ENCODE results near the gene FDXR.
"Not testable (repeated sequence)": the region's sequence is repeated elsewhere in the genome, so short reads cannot be mapped to it uniquely, and the experiment has no call there.

Gene FDXR, protein sequence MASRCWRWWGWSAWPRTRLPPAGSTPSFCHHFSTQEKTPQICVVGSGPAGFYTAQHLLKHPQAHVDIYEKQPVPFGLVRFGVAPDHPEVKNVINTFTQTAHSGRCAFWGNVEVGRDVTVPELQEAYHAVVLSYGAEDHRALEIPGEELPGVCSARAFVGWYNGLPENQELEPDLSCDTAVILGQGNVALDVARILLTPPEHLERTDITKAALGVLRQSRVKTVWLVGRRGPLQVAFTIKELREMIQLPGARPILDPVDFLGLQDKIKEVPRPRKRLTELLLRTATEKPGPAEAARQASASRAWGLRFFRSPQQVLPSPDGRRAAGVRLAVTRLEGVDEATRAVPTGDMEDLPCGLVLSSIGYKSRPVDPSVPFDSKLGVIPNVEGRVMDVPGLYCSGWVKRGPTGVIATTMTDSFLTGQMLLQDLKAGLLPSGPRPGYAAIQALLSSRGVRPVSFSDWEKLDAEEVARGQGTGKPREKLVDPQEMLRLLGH

DNA sequence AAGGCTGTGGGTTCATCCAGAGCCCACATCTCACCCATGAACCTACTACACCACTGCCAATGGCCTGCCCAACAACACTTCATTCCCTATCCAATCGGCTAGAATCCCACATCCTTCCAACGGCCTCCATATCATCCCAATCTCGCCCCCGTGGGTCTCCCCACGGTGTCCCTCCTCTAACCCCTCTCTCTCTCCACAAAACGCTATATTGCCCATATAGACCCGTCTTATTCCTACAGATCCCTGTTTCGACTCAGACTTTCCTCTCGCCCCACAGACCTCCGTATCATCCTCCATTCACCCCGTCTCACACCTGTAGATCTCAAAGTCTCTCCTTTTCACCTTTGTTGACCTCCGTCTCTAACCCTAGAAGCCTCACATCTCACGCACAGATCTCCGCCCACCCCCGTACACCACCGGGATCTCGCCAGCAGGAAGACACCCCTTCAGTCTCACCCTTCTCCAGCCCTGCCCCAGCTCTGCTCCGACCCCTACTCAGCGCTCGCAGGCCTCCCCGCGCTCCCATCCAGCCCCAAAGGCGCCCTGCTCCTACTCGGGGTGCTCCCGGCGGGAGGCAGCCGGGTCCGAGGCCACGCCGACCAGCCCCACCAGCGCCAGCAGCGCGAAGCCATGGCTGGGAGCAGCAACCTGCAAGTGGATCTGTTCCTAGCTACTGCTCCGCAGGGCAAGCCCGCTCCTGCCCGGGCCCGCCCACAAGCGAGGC lies at the start of gene FDXR:
TSS of gene FDXR (minus strand) at position 682 of the 724 bp plus-strand sequence. CDS start at position 632, 50 bp downstream.
- DNase-seq: no peak

DNA sequence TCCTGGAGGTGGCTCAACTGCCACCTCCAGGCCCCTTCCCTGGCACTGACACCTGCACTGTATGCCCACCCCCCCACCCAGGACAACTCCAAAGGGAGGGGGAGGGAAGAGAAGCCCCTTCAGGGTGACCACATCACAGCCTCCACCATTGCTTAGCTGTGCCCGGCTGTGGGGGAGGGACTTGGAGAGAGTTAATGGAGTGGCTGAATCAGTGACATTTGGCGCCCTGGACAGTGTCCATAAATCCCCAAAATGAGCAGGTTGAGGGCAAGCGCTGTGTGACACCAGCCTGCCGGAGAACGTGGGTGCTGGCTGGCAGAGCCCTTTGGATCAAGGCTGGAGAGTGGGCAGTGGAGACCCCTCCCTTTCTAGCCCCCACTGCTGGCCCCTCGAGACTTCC lies 49.4 kb upstream of the FDXR start:
- DNase-seq: no peak

DNA sequence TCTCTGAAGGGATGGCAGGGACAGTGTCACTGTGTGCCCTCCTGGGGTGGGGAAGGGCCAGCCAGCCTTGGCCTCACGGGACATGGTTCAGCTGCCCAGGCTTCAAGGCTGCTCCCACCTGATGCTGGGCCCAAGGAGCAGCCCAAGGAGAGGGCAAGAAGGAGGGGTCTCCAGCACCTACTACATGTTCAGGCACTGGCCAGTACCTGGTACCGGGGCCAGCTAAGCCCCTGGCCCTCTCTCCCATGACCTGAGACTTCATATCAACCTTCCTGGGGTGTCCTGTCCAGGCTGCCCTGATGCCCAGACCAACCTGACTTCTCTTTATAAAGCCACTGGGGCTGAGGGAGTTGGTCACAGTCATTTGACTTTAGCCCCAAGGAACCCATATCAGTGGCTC lies 49.0 kb upstream of the FDXR start:
- DNase-seq: no peak

DNA sequence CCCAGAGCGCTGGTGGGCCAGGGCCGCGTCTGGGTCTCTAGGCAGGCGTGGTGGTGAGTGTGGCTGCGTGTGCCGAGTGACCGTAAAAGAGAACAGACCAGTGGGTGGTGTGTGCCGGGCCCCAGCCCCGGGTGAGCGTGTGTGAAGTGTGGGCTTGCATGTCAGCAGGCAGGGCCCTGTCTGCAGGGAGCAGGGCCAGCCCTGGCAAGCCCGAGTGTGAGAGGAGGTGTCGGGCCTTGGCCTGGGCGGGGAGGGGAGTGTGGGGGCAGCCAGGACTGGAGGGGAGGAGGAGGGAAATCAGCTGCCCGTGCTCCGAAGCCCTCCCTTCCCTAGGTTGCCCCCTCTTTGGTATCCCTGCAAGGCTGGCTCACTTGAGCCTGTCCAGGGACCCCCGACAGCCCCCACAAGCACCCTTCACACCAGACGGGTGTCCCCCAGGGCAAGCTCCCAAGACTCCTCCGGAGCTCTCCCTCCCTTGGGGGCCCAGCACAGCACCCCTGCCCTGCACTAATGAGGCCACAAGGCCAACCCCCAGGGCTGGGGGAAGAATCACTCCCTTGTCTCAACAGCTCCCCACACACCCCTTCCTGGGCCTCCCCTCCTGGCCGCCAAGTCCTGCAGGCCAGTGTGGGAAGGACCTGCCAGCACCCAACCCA lies 48.4 kb upstream of the FDXR start:
- DNase-seq: no peak

DNA sequence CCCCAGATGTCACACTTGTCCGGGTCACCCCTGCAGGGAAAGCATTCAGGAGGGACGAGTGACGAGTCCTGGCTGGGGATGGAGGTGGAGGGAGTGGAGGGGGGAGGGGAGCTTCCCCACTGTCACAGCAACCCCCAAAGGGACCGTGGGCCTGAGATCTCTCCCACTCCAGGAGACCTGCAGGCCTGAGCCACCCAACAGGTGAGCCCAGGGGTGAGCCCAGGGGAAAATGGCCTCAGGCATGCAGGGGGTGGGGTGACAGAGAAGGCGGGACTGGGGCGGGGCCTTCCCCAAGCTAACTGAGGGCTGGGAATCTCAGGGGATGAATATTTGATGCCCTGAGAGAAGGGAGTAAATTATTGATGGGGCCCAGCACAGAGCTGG lies 47.8 kb upstream of the FDXR start:
- no peak for DNase-seq

DNA sequence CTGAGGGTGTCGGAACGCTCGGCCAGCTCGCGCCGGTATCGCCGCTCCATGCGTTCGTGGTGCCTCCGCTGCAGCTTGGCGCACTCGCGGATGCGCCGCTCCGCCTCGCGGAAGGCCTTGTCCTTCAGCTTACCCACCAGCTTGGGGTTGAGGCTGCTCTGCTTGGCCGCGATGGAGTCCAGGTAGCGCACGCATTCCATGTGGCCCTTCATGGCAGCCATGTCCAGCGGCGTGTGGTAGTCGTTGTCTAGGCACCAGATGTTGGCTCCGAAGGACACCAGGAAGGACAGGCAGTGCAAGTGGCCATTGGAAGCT lies 47.5 kb upstream of the FDXR start:
- no peak for DNase-seq

DNA sequence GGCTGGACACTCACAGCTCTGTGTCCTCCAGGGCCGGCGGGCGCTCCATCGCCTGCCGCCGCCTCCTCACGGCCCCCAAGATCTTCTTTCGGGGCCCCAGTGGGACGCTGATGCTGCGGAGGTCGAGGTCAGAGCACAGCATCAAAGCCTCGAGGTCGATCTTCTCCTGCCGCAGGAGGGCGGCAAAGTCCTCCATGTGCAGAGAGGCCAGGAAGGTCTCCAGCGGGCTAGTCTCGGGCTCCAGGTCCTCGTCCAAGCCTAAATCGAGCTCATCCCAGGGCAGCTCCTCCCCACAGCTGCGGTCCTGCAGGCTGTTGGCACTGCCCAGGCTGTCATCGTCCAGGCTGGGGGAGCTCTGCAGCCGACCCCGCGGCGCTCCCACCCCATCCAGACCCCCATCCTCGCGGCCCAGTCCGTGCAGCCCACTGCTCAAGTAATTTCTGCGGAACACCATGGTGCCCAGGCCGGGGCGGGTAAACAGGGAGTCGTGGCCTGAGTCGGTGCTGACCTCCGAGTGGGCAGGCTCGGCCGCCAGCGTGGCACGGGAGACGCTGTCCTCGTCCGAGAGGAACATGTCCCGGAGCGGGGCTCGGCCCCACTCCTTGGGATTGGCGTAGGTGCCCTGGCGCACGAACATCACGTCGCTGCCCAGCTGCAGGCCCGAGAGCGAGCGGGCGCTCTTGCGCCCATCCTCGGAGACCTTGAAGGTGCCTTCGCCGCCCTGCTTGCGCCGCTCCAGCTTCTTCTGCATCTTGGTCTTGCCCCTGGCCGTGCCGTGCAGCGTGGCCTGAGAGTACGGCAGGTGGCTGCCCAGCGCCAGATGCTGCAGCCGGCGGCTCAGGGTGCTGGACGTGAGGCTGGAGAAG lies 46.9 kb upstream of the FDXR start:
- no peak for DNase-seq

DNA sequence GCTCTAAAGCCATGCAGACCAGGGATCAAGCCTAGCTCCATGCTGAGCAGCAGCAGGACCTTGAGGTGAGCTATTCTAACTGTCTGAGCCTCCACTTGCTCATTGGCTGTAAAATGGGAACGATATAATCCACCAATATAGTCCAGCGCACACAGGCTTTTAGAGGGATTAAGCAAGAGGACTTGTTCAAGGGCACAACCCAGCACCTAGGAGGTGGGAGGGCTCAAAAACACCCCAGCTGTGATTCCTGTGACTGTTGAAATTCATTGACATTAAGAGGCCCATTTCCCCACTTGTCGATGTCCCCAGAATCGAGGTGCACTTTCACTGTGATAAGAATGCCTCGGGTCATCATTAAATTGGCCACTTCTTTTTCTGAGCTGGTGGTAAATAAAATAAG lies 46.1 kb upstream of the FDXR start:
- no peak for DNase-seq

DNA sequence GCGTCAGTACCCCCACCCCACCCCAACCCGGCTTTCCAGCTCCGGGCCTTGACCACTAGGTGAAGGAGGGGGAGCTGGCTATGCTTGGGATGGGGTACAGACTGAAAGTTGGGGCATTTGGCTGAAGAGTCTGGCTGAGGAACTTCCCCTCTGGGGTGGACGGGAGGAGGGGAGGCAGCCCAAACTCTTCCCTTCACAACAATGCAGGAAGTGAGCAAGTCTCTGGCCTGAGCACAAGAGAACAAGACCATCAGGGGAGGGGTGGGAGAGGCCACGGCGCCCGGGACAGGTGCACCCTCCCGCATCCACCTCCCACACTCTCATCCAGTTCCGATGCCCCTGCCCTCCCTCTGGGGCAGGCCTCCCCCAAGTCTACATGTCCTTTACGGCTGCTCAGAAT lies 44.6 kb upstream of the FDXR start:
- DNase-seq: no peak

DNA sequence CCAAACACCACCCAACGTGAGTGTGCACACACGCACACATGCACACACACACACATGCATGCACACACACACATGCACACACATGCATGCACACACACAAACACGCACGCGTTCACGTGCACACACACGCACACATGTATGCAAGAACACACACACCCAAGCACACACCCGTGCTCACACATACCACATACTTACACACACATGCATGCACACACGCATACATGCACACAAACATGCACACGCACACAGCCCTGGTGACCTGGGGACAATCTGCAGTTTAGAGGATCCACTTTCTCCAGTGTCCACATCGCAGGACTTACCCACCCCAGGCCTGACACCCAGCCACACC lies 44.0 kb upstream of the FDXR start:
- no peak for DNase-seq

DNA sequence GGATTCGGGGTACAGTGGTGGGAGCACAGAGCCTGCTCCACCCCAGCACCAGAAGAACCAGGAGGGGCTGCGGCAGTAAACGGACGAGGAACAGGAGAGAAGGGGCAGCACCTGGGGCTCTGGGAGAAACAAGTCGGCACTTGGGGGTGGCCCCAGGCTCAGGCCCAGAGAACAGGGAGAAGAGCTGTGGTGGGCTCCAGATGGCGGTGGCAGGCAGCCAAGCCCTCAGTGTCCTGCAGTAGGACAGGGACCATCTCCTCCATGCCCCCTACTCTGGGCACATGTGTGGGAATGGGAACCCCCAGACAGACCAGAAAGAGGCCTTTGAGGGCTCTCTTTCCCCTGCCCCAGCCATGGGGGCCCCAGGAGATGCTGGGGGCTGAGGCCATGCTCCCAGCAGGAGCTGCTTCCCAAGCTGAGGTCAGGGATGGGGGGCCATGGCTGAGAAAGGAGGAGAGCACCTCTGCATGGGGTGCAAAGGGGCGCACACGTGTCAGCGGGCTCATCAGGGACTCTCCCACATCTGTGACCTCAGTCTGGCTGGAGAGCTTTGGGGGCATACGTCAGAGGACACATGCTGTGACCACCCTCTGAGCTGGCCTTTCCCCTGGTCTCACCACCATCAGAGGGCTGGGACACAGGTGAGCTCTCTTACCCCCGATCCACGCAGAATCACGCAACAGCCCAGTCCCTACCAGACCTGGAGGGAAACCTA lies 43.5 kb upstream of the FDXR start:
- no peak for DNase-seq

DNA sequence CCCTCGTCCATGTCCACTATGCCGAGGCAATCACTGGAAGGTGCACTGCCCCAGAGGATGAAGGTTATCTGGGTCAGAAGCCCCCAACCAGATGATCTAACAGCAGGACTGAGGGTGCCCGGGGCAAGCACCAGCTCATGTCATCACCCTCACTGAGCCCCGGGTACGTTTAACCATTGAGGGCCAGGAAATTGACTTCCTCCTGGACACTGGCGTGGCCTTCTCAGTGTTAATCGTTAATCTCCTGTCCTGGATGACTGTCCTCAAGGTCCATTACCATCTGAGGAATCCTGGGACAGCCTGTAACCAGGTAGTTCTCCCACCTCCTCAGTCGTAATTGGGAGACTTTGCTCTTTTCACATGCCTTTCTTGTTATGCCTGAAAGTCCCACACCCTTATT lies 38.6 kb upstream of the FDXR start:
- not testable (repeated sequence) for DNase-seq

DNA sequence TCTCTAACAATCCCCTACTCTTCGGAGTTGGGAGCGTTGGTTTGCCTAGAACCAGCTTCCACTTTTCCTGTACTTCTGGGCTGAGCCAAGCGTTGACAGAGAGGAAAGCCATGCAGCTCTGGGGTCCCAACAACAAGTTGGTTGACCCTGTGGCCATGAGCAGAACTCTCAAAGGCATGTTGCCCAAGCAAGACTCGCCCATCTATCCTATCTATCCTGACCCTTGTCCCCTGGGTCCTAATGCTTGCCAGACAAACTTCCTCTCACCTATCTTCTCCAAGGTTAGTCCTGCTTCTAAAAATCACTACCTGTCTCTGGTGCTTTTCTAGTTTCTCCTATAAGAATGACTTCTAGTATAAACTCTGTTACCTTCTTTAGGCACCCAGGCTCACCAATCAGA lies 36.3 kb upstream of the FDXR start:
- DNase-seq: not testable (repeated sequence)

DNA sequence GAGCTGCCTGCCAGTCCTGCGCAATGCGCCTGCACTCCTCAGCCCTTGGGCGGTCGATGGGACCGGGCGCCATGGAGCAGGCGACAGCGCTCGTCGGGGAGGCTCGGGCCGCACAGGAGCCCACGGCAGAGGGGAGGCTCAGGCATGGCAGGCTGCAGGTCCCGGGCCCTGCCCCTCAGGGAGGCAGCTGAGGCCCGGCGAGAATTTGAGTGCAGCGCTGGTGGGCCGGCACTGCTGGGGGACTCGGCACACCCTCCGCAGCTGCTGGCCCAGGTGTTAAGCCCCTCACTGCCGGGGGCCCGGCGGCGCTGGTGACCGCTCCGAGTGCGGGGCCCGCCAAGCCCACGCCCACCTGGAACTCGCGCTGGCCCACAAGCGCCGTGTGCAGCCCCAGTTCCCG lies 34.2 kb upstream of the FDXR start:
- no peak for DNase-seq

DNA sequence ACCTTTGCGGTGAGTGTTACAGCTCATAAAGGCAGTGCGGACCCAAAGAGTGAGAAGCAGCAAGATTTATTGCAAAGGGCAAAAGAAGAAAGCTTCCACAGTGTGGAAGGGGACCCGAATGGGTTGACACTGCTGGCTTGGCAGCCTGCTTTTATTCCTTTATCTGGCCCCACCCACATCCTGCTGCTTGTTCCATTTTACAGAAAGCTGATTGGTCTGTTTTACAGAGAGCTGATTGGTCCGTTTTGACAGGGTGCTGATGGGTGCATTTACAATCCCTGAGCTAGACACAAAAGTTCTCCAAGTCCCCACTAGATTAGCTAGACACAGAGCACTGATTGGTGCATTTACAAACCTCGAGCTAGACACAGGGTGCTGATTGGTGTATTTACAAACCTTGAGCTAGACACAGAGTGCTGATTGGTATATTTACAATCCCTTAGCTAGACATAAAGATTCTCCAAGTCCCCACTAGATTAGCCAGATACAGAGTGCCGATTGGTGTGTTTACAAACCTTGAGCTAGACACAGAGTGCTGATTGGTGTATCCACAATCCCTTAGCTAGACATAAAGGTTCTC lies 33.5 kb upstream of the FDXR start:
- not testable (repeated sequence) for DNase-seq

DNA sequence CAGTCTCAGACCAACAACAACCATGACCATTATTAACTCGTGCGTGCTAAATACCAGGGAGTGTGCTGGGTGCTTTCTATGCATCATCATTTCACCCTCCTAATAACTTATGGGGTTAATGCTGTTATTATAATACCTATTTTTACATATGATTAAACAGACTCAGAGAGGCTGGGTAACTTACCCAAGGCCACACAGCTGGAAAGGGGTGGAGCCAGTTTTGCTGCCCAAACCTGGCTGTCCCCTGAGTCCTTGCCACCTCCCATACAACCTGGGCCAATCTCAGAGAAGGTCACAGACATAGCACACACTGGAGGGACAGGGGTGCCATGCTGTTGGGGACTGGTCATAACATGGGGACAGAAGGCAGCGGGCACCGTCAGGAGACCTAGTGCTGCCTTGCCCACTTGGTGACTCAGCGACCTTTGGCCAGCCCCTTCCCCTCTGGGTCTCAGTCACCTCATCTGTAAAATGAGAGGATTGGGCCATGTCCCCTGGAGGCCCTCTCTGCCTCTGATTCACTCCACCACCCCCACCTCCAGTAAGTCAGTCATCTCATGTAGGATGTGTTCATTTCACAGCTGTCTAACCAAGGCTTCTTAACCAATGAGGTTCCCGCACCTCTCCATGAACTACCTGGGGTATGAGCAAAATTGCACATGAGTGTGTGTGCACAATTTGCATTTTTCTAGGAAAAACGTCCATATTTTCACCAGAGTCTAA lies 32.1 kb upstream of the FDXR start:
- no peak for DNase-seq

DNA sequence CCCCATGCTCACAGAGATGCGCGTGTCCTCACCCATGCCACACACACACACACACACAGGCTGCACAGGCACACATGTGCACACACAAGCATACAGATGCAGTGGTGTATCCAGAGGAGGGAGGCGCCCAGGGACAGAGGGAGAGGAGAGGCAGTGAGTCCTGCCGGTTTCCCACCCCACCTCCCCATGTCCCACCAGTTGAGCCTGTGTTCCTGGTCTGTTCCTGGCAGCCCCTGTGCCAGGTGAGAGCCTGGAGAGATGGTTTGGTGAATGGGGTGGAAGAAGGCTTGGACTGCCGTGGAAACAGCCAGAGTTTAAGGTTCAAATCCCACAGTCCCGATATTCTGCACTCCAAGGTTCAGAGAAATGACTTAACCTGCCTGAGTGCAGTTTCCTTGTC lies 30.9 kb upstream of the FDXR start:
- no peak for DNase-seq

DNA sequence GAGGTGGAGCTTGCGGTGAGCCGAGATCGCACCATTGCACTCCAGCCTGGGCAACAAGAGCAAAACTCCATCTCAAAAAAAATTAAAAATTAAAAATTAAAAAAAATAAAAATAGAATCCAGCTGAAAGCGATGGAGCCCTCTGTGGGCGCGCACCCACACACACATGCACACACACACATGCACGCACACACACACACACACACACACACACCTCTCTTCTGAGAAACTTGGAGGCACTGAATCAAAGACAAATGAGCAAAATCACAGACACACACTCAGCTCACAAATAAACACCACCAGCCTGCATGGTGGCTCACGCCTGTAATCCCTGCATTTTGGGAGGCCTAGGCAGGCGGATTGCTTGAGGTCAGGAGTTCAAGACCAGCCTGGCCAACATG lies 30.2 kb upstream of the FDXR start:
- no peak for DNase-seq

DNA sequence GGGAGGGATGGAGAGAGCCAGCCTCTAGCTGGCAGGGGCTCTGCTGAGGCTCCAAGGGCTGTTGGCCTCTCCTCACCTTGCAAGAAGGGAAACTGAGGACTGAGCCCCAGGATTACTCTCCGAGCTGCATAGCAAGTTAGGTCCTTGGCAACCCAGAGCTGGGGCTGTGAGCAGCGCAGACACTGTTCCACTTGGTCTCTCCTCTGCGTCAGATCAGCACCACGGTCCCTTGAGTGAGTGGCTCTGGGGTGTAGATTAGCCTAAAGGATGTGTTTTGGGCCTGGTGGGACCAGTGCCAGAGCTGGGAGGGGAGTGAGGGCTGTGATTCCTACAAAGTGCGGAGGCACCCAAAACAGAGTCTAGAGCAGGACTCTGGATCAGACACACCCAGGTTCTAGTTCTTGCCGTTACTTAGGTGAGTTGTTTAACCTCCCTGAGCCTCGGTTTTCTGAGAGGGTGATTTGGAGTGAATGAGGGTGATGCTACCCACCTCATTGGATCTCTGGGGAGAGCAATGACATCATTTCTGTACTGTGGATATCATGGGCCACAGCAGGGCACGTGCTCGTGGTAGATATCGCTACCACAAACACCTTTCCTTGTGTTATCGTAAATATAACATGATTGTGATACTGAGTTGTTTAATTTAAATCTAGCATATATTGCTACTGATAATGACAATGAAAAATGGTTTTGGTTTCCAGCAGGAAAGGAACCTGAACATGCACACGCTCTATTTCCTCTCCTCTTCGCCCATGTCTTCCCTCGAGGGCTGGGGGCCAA lies 28.8 kb upstream of the FDXR start:
- DNase-seq: no peak

DNA sequence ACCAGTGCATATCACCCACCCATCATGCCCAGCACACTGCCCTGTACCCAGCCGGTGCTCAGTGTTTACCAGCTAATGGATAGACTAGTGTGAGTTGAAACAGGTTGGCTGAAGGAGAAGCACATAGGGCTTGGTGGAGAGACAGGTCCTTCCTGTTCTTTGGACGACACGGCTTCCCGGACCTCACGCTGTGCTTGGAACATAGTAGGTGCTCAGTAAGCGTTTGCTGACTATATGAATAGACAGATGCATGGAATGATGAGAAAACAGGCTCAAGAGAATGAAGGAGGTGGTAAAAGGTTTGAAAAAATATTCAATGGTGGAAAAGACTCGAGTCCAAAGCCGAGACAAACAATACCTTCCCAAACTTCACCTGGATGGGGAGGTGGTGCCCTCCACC lies 27.4 kb upstream of the FDXR start:
- DNase-seq: no peak

Measured in NCI-H2081 treated with DMSO at 0.1 percent for 48 hours (cell line).